Measurements from ENCODE around the gene AGAP1. TPM values are rescaled to one million over a fixed set of nuclear protein-coding genes. Genes with fewer than 3 reads are reported as not detected.

The AGAP1 gene
- polyA plus RNA-seq, 1 donor from 2014 or later: 17.4 TPM

GRCh38 chr2:235445116-235445515 lies 48.7 kb upstream of the AGAP1 start:
- Histone ChIP-seq H3K4me3 (ENCODE audit: low read length) (no peak overlapping the region), H3K27me3 (ENCODE audit: insufficient read depth, low read depth, low read length) (no peaks in the 10 kb centered on the region), H2AFZ (ENCODE audit: low read depth, low read length) (no peak overlapping the region)

DNA sequence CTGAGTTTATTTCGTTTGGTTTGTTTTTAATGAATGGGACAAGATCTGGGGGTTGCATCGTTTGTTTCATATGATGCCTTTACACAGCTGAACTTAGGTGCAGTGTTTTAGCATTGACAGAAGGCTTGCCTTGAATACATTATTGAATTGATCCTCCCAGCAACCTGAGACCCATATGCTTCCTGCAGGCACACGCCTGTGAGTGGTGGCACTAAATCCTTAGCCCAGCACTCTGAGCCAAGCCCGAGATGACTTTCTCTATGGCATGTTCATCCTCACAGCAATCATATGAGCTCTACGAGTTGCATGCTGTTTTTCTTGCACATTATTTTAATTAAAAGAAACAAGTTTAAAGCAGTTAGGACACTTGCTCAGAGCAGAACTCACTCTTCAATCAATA lies 47.8 kb upstream of the AGAP1 start:
- TF ChIP-seq RAD21 (conservative IDR thresholded peaks at IDR 0.05) (no peak), EZH2 (IDR thresholded peaks at IDR 0.05; ENCODE audit: borderline replicate concordance, insufficient read depth, low read length, poor library complexity, severe bottlenecking) (no peak), TAF1 (IDR thresholded peaks at IDR 0.05; ENCODE audit: low read depth) (no peak), SMC3 (conservative IDR thresholded peaks at IDR 0.05; ENCODE audit: poor library complexity) (no peak)
- TF ChIP-seq, protein P1, sequence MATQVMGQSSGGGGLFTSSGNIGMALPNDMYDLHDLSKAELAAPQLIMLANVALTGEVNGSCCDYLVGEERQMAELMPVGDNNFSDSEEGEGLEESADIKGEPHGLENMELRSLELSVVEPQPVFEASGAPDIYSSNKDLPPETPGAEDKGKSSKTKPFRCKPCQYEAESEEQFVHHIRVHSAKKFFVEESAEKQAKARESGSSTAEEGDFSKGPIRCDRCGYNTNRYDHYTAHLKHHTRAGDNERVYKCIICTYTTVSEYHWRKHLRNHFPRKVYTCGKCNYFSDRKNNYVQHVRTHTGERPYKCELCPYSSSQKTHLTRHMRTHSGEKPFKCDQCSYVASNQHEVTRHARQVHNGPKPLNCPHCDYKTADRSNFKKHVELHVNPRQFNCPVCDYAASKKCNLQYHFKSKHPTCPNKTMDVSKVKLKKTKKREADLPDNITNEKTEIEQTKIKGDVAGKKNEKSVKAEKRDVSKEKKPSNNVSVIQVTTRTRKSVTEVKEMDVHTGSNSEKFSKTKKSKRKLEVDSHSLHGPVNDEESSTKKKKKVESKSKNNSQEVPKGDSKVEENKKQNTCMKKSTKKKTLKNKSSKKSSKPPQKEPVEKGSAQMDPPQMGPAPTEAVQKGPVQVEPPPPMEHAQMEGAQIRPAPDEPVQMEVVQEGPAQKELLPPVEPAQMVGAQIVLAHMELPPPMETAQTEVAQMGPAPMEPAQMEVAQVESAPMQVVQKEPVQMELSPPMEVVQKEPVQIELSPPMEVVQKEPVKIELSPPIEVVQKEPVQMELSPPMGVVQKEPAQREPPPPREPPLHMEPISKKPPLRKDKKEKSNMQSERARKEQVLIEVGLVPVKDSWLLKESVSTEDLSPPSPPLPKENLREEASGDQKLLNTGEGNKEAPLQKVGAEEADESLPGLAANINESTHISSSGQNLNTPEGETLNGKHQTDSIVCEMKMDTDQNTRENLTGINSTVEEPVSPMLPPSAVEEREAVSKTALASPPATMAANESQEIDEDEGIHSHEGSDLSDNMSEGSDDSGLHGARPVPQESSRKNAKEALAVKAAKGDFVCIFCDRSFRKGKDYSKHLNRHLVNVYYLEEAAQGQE (IDR thresholded peaks at IDR 0.05; ENCODE audit: borderline replicate concordance): no peak

More at GRCh38 chr2:235445116-235445515, 48.7 kb upstream of the AGAP1 start:
- H3K79me2 ChIP-seq (replicated peaks; ENCODE audit: insufficient read depth, low read length): no peaks in the 10 kb centered on the region
- no peaks in the 10 kb centered on the region for H3K9me2 ChIP-seq (ENCODE audit: insufficient read depth, low read length)
- no peaks in the 10 kb centered on the region for H3F3A ChIP-seq (ENCODE audit: insufficient read depth, low read length, poor library complexity, severe bottlenecking)
- H3K4me2 ChIP-seq (ENCODE audit: low read length): no peak overlapping the region
- no peaks in the 10 kb centered on the region for H4K20me1 ChIP-seq (ENCODE audit: insufficient read depth)
- H3K9me3 ChIP-seq (ENCODE audit: low read length): no peaks in the 10 kb centered on the region
- TF ChIP-seq RAD21 (conservative IDR thresholded peaks at IDR 0.05) (no peak), POLR2AphosphoS5 (IDR thresholded peaks at IDR 0.05) (no peak), EP300 (conservative IDR thresholded peaks at IDR 0.05; ENCODE audit: poor library complexity, severe bottlenecking) (no peak), EZH2 (IDR thresholded peaks at IDR 0.05; ENCODE audit: borderline replicate concordance, insufficient read depth, low read length, poor library complexity, severe bottlenecking) (no peak), TAF1 (IDR thresholded peaks at IDR 0.05; ENCODE audit: low read depth) (no peak), MXI1 (conservative IDR thresholded peaks at IDR 0.05; ENCODE audit: poor library complexity, severe bottlenecking) (no peak)
- TF ChIP-seq, protein P1 (IDR thresholded peaks at IDR 0.05; ENCODE audit: borderline replicate concordance): no peak
- no peaks in the 10 kb centered on the region for H3K36me3 ChIP-seq (ENCODE audit: insufficient read depth, low read length)
- no peak overlapping the region for H3K9ac ChIP-seq (ENCODE audit: low read length)
- no peak overlapping the region for H3K27ac ChIP-seq (ENCODE audit: low read length)

More for the DNA sequence above, 47.8 kb upstream of the AGAP1 start:
- Histone ChIP-seq H3K27me3 (ENCODE audit: insufficient read depth, low read depth, low read length) (no peaks in the 10 kb centered on the region), H3F3A (ENCODE audit: insufficient read depth, low read length, poor library complexity, severe bottlenecking) (no peaks in the 10 kb centered on the region), H3K9me3 (ENCODE audit: low read length) (no peaks in the 10 kb centered on the region), H2AFZ (ENCODE audit: low read depth, low read length) (no peak overlapping the region), H3K4me2 (ENCODE audit: low read length) (no peak overlapping the region), H3K9ac (ENCODE audit: low read length) (no peak overlapping the region), H3K9me2 (ENCODE audit: insufficient read depth, low read length) (no peaks in the 10 kb centered on the region), H3K79me2 (replicated peaks; ENCODE audit: insufficient read depth, low read length) (no peaks in the 10 kb centered on the region), H4K20me1 (ENCODE audit: insufficient read depth) (no peaks in the 10 kb centered on the region), H3K36me3 (ENCODE audit: insufficient read depth, low read length) (no peaks in the 10 kb centered on the region), H3K4me3 (ENCODE audit: low read length) (no peak overlapping the region), H3K27ac (ENCODE audit: low read length) (no peak overlapping the region)

All from neural cell (in vitro differentiated cells).